ENCODE measurements around the gene FAM98C. TPM values are rescaled to one million over a fixed set of nuclear protein-coding genes. Genes with fewer than 3 reads are reported as not detected.

FAM98C gene
- total and polyA plus RNA-seq, 3 experiments from 2014 or later, result 16.8 to 25.2 (median 17.8) TPM

DNA sequence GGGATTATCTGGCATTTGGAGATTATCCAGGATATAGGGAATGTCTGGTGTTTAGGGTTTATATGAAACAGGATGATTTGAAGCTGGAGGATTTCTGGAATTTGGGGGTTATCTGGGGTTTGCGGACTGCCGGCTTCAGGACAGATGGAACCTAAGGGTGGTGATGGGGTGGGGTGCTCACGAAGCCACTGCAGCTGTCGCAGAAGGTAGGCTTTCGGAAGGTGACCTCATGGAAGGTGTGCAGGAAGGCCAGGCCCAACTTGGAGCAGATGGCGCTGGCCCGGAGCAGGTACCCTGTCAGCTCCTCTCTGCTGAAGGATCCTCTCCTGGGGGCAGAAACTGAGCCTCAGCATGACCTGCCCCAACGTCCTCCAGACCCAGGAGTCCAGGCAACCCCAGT, 9.6 kb downstream of the FAM98C start:
- H3K4me3 ChIP-seq (ENCODE audit: low read length), result no peak overlapping the region
- Mint-ChIP-seq H3K4me1 (peaks cover 7 to 11% (median 10%) of the 10 kb centered on the region in 3 donors), H3K4me3 (peak overlapping the region in 1 of 7 donors; percentile 14), H3K27ac (no peak overlapping the region), H3K36me3 (peaks cover 0 to 10% (median 2%) of the 10 kb centered on the region in 3 donors), H3K27me3 (no peaks in the 10 kb centered on the region), H3K9me3 (no peaks in the 10 kb centered on the region)
- CTCF ChIA-PET, result interaction anchor here (2.3 kb wide), 1 partner anchor 9 kb away, joined by 10 read pairs; the partner anchor contains the start of gene FAM98C
- H3K27ac ChIP-seq (ENCODE audit: low read depth, low read length), result peak overlapping the region; percentile 27
- no peaks in the 10 kb centered on the region for H3K9me3 ChIP-seq (ENCODE audit: low read length)
- POLR2A ChIA-PET, result no interaction called here
- H3K36me3 ChIP-seq (ENCODE audit: insufficient read depth, low read length), result no peaks in the 10 kb centered on the region
- no peak for DNase-seq
- no peaks in the 10 kb centered on the region for H3K27me3 ChIP-seq (ENCODE audit: insufficient read depth, low read length, poor library complexity, severe bottlenecking)
- H3K4me1 ChIP-seq (ENCODE audit: insufficient read depth, low read length), result peaks cover 4% of the 10 kb centered on the region

DNA sequence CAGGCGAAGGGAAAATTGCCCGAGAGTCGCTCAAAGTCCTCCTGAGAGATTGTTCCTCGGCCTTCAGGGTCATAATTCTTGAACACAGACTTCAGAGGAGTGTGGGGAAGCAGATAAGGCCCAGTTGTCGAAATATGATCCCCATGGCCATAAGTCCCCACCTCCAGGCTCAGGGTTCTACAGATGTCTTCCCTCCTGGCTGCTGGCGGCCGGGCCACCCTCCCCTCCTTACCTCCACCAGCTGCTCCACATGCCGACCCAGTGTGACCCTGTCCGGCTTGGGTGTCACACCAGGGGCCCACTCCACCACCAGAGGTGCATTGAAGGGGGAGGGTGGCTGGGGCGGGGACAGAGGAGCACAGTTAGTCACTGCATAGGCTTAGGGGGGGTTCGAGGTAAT, 10.1 kb downstream of the FAM98C start:
- peak overlapping the region; percentile 27 for H3K27ac ChIP-seq (ENCODE audit: low read depth, low read length)
- Mint-ChIP-seq H3K4me1 (peaks cover 12 to 16% (median 15%) of the 10 kb centered on the region in 3 donors), H3K9me3 (no peaks in the 10 kb centered on the region), H3K27me3 (no peaks in the 10 kb centered on the region), H3K4me3 (no peak overlapping the region), H3K36me3 (peaks cover 0 to 7% (median 2%) of the 10 kb centered on the region in 3 donors), H3K27ac (no peak overlapping the region)
- ChIA-PET CTCF (interaction anchor here (2.3 kb wide), 1 partner anchor 10 kb away, joined by 10 read pairs; the partner anchor contains the start of gene FAM98C), POLR2A (no interaction called here)
- H3K4me1 ChIP-seq (ENCODE audit: insufficient read depth, low read length), result peaks cover 7% of the 10 kb centered on the region
- no peak for DNase-seq
- no peak overlapping the region for H3K4me3 ChIP-seq (ENCODE audit: low read length)
- H3K27me3 ChIP-seq (ENCODE audit: insufficient read depth, low read length, poor library complexity, severe bottlenecking), result no peaks in the 10 kb centered on the region
- no peaks in the 10 kb centered on the region for H3K9me3 ChIP-seq (ENCODE audit: low read length)
- H3K36me3 ChIP-seq (ENCODE audit: insufficient read depth, low read length), result no peaks in the 10 kb centered on the region

DNA sequence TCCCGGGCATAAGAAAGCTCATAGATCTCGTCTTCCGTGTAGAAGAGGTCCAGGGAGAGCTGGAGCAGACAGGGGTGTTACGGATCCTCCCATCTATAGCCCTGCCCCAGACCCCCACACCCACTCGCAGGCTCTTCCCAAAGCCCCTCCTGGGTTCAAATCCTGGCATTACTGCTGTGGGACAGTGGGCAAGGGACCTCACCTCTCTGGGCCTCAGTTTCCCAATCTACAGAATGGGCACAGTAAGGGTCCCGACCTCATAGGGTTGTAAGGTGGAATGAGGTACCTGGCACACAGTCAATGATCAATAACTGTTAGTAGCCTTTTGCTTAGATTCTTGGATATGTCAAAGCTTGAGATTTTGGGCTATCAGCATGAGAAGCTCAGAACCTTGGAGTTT, 10.5 kb downstream of the FAM98C start:
- H3K27me3 ChIP-seq (ENCODE audit: insufficient read depth, low read length, poor library complexity, severe bottlenecking), result no peaks in the 10 kb centered on the region
- no peak for DNase-seq
- no peaks in the 10 kb centered on the region for H3K27me3 Mint-ChIP-seq
- CTCF ChIA-PET, result interaction anchor here (2.3 kb wide), 1 partner anchor 10 kb away, joined by 10 read pairs; the partner anchor contains the start of gene FAM98C
- H3K36me3 Mint-ChIP-seq, result peaks cover 0 to 6% (median 2%) of the 10 kb centered on the region in 3 donors
- no peaks in the 10 kb centered on the region for H3K9me3 ChIP-seq (ENCODE audit: low read length)
- H3K4me3 ChIP-seq (ENCODE audit: low read length), result no peak overlapping the region
- no peaks in the 10 kb centered on the region for H3K9me3 Mint-ChIP-seq
- H3K4me1 Mint-ChIP-seq, result peaks cover 15 to 18% (median 17%) of the 10 kb centered on the region in 3 donors
- H3K4me3 Mint-ChIP-seq, result no peak overlapping the region
- no peak overlapping the region for H3K27ac Mint-ChIP-seq
- H3K4me1 ChIP-seq (ENCODE audit: insufficient read depth, low read length), result peaks cover 11% of the 10 kb centered on the region
- POLR2A ChIA-PET, result no interaction called here
- peak overlapping the region; percentile 27 for H3K27ac ChIP-seq (ENCODE audit: low read depth, low read length)
- H3K36me3 ChIP-seq (ENCODE audit: insufficient read depth, low read length), result no peaks in the 10 kb centered on the region

DNA sequence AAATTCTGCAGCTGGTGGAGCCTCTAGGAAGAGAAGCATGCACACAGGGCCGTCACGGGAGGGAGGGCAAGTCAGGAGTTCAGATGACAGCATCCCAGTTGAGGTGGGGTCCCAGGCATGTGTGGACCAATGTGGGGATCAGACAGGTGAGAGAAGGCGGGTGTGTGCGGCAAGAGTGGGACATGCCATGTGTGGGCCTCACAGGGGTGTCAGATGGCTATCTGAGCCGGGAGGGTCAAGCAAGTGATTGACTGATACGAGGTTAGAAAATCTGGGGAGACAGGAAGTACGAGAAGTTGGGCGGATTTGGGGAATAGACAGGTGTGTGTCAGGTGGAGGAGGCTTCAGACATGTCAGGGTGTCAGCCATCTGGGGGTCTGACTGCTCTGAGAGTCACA, 14.3 kb downstream of the FAM98C start:
- Mint-ChIP-seq H3K36me3 (no peaks in the 10 kb centered on the region), H3K27ac (peak overlapping the region in 7 of 8 donors; percentile 25 to 99 (median 91)), H3K4me3 (peak overlapping the region; percentile 69 to 91 (median 82)), H3K4me1 (peaks cover 17 to 24% (median 18%) of the 10 kb centered on the region in 3 donors), H3K9me3 (no peaks in the 10 kb centered on the region), H3K27me3 (no peaks in the 10 kb centered on the region)
- Histone ChIP-seq H3K27me3 (ENCODE audit: insufficient read depth, low read length, poor library complexity, severe bottlenecking) (no peaks in the 10 kb centered on the region), H3K4me3 (ENCODE audit: low read length) (no peak overlapping the region), H3K4me1 (ENCODE audit: insufficient read depth, low read length) (peaks cover 13% of the 10 kb centered on the region), H3K36me3 (ENCODE audit: insufficient read depth, low read length) (no peaks in the 10 kb centered on the region), H3K27ac (ENCODE audit: low read depth, low read length) (no peak overlapping the region), H3K9me3 (ENCODE audit: low read length) (no peaks in the 10 kb centered on the region)
- CTCF ChIA-PET, result interaction anchor here (1.0 to 2.2 kb wide), 2 partner anchors 14 to 17 kb away, joined by 5 to 7 read pairs; partner anchors contain the start of gene FAM98C
- DNase-seq, result no peak
- POLR2A ChIA-PET, result no interaction called here

DNA sequence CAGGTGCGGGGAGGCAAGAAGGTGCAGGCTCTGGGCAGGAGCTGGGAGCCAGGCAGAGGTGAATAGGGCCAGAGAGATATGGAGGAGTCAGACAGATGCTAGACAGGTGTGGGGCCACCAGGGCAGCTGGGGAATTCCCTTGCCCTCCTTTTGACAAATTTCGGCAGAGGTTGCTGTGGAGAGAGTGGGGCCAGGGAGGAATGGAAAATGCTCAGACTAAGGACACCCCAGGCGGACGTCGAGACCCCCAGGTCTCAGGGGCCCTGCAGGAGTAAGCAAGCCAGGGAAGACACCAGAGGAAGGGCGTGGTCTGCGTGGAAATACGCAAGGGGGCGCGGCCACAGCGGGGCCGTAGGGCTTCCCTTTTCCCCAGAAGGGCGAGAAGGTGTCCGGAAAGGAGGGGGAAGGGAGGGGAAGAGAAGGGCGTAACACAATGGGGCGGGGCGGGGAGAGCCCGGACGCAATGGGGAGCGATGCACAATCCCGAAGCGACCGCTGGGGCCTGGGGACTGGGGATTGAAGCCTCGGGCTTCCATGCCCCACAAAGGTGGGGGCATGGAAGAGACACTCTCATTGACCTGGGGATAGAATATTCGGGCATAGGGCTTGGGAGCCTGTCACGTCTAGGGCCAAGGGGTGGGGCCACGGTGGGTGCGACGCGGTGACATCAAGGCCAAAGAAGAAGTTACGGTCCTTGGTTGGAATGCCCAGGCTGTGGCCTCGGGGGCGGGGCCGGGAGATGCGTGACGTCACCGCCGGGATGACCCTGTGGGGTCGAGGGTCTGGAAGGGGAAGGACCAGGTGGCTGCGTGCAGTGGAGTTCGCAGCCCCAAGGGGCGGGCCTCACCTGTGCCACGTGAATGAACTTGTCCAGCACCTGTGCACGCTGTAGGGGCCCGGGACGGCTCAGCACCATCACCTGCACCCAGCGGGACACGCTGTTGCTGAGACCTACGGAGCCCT, 14.9 kb downstream of the FAM98C start:
- H3K36me3 ChIP-seq (ENCODE audit: insufficient read depth, low read length), result no peaks in the 10 kb centered on the region
- peaks cover 13% of the 10 kb centered on the region for H3K4me1 ChIP-seq (ENCODE audit: insufficient read depth, low read length)
- peak; percentile 23 to 58 (median 33) for DNase-seq
- H3K4me1 Mint-ChIP-seq, result peaks cover 17 to 24% (median 18%) of the 10 kb centered on the region in 3 donors
- POLR2A ChIA-PET, result no interaction called here
- H3K9me3 ChIP-seq (ENCODE audit: low read length), result no peaks in the 10 kb centered on the region
- H3K27ac ChIP-seq (ENCODE audit: low read depth, low read length), result no peak overlapping the region
- CTCF ChIA-PET, result interaction anchor here (1.6 to 2.2 kb wide), 2 partner anchors 15 kb away, joined by 7 to 9 read pairs; partner anchors contain the start of gene FAM98C
- H3K27me3 ChIP-seq (ENCODE audit: insufficient read depth, low read length, poor library complexity, severe bottlenecking), result no peaks in the 10 kb centered on the region
- peak overlapping the region; percentile 43 for H3K4me3 ChIP-seq (ENCODE audit: low read length)
- H3K27ac Mint-ChIP-seq, result peak overlapping the region; percentile 25 to 99 (median 90)
- H3K36me3 Mint-ChIP-seq, result no peaks in the 10 kb centered on the region
- H3K9me3 Mint-ChIP-seq, result no peaks in the 10 kb centered on the region
- H3K27me3 Mint-ChIP-seq, result peaks cover 0 to 2% of the 10 kb centered on the region in 2 donors
- peak overlapping the region; percentile 69 to 91 (median 82) for H3K4me3 Mint-ChIP-seq

DNA sequence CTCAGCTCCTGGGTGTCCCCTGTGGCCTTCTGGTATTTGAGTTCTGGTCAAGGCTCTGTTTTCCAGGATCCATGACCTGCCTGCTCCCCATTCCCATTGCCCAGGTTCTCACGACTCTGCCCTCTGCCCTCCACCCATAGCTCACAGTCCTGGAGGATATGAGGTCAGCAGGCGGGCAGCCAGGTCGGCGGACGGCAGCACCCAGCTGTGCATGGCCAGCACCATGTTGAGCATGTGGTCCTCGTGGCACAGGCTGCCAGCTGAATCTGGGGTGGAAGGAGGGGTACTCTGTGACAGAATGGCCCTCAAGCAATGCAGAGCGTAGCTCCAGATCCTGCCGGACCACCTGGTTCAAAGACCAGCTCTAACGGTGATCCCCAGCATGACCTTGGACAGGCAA, 18.0 kb downstream of the FAM98C start:
- H3K36me3 ChIP-seq (ENCODE audit: insufficient read depth, low read length), result no peaks in the 10 kb centered on the region
- Mint-ChIP-seq H3K9me3 (no peaks in the 10 kb centered on the region), H3K4me3 (no peak overlapping the region), H3K36me3 (no peaks in the 10 kb centered on the region), H3K27ac (no peak overlapping the region), H3K4me1 (peaks cover 18 to 26% (median 19%) of the 10 kb centered on the region in 3 donors), H3K27me3 (peaks cover 3 to 7% of the 10 kb centered on the region in 2 donors)
- H3K4me3 ChIP-seq (ENCODE audit: low read length), result no peak overlapping the region
- H3K9me3 ChIP-seq (ENCODE audit: low read length), result no peaks in the 10 kb centered on the region
- H3K4me1 ChIP-seq (ENCODE audit: insufficient read depth, low read length), result peaks cover 13% of the 10 kb centered on the region
- ChIA-PET POLR2A (no interaction called here), CTCF (interaction anchor here (1.4 kb wide), 1 partner anchor 18 kb away, joined by 4 read pairs; the partner anchor contains the start of gene FAM98C)
- H3K27ac ChIP-seq (ENCODE audit: low read depth, low read length), result no peak overlapping the region
- no peak for DNase-seq
- H3K27me3 ChIP-seq (ENCODE audit: insufficient read depth, low read length, poor library complexity, severe bottlenecking), result no peaks in the 10 kb centered on the region

DNA sequence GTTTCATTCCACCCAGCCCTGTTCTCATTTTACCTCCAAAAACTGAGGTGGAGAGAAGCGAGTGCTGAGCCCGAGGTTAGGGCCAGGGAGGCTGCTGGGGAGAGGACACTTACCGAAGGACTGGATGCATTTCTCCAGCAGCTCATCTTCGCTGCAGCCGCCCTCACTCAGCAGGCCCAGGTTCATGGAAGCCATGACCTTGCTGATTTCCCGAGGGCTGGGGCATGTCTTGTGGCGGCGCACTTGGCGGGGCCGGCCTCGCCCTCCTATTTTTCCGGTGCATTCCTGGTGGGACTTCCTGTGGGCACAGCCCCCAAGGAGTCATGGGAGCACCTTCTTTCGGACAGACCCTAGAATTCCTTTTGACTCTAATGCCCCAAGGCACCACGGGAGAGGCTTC, 19.0 kb downstream of the FAM98C start:
- Histone ChIP-seq H3K36me3 (ENCODE audit: insufficient read depth, low read length) (no peaks in the 10 kb centered on the region), H3K4me3 (ENCODE audit: low read length) (no peak overlapping the region), H3K27me3 (ENCODE audit: insufficient read depth, low read length, poor library complexity, severe bottlenecking) (no peaks in the 10 kb centered on the region), H3K9me3 (ENCODE audit: low read length) (no peaks in the 10 kb centered on the region), H3K27ac (ENCODE audit: low read depth, low read length) (no peak overlapping the region), H3K4me1 (ENCODE audit: insufficient read depth, low read length) (peaks cover 13% of the 10 kb centered on the region)
- H3K4me3 Mint-ChIP-seq, result no peak overlapping the region
- POLR2A ChIA-PET, result no interaction called here
- H3K36me3 Mint-ChIP-seq, result no peaks in the 10 kb centered on the region
- H3K4me1 Mint-ChIP-seq, result peaks cover 18 to 28% (median 23%) of the 10 kb centered on the region in 3 donors
- CTCF ChIA-PET, result no interaction called here
- peaks cover 8 to 9% of the 10 kb centered on the region in 2 donors for H3K27me3 Mint-ChIP-seq
- H3K9me3 Mint-ChIP-seq, result no peaks in the 10 kb centered on the region
- no peak for DNase-seq
- H3K27ac Mint-ChIP-seq, result no peak overlapping the region

DNA sequence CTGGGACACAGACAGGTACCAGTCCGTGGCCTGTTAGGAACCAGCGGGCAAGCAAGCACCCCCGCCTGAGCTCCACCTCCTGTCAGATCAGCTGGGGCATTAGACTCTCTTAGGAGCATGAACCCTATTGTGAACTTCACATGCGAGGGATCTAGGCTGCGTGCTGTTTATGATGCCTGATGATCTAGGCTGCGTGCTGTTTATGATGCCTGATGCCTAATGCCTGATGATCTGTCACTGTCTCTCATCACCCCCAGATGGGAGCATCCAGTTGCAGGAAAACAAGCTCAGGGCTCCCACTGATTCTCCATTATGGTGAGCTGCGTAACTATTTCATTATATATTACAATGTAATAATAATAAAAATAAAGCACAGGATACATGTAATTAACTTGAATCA, 19.5 kb downstream of the FAM98C start:
- ChIA-PET POLR2A (no interaction called here), CTCF (no interaction called here)
- peaks cover 9% of the 10 kb centered on the region in 2 donors for H3K27me3 Mint-ChIP-seq

More for the DNA sequence above, 19.5 kb downstream of the FAM98C start:
- Mint-ChIP-seq H3K4me3 (no peak overlapping the region), H3K4me1 (peaks cover 12 to 22% (median 18%) of the 10 kb centered on the region in 3 donors), H3K27ac (peak overlapping the region in 1 of 8 donors; percentile 47), H3K9me3 (no peaks in the 10 kb centered on the region), H3K36me3 (no peaks in the 10 kb centered on the region)
- Histone ChIP-seq H3K9me3 (ENCODE audit: low read length) (no peaks in the 10 kb centered on the region), H3K4me1 (ENCODE audit: insufficient read depth, low read length) (peaks cover 9% of the 10 kb centered on the region), H3K27ac (ENCODE audit: low read depth, low read length) (no peak overlapping the region), H3K27me3 (ENCODE audit: insufficient read depth, low read length, poor library complexity, severe bottlenecking) (no peaks in the 10 kb centered on the region), H3K4me3 (ENCODE audit: low read length) (no peak overlapping the region), H3K36me3 (ENCODE audit: insufficient read depth, low read length) (no peaks in the 10 kb centered on the region)
- DNase-seq, result no peak
